ENCODE results near the gene SIKE1. TPM values are rescaled to one million over a fixed set of nuclear protein-coding genes. Genes with fewer than 3 reads are reported as not detected.
"Not testable (repeated sequence)": the region's sequence is repeated elsewhere in the genome, so short reads cannot be mapped to it uniquely, and the experiment has no call there.

Gene SIKE1
- total RNA-seq, 4 donors from 2014 or later = 47.5 to 57.4 (median 55.4) TPM

DNA sequence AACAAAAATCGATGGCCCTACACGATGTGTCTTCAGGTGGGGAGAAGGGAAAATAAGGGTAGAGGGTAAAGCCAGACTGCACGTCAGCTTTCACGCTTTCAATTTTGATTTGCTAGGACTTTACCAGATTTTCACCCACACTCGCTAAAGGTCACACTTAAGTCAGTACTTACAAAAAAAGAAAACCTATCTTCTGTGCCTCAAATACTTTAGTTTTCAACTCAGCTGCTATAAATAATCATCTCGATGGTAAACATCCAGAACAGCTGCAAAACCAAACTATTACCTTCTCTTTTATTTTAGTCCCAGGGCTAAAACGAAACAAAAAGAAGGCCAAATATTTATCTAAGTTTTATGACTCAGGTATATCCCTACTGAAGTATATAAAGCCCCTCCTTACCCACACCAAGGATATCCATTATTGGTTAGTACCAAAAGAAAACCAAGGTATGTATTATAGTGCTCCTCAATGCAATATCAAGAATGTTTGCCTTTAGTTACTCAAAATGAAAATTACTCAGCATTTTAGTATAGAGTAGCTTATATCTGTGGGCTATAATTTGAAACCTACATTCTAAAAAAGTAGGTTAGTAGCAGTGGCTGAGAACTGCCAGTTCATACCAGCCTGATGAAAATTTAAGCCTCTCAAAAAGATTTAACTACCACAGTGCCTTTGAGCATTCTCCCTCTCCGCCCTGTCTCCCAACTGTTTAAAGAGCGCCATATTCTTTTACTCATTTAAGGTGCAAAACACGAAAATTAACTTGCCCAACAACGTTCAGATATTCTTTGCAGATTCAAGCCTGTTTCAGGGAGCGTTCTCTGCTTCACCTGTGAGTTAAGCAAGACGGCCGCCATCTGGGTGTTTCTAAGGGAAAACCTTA lies 24.2 kb downstream of the SIKE1 start:
- 25 to 26% methylated on average over 14 of the region's 14 CpGs for WGBS, 2 donors
- no peak for DNase-seq (ENCODE audit: low spot score in 2 of 2)
- intact Hi-C loops (cut with DNase I; ENCODE audit: low total_unique reads) = no loop called here
- peak overlapping the region; percentile 100 for H3K4me3 ChIP-seq (ENCODE audit: low read depth, poor library complexity, severe bottlenecking)
- TF ChIP-seq, protein P1, sequence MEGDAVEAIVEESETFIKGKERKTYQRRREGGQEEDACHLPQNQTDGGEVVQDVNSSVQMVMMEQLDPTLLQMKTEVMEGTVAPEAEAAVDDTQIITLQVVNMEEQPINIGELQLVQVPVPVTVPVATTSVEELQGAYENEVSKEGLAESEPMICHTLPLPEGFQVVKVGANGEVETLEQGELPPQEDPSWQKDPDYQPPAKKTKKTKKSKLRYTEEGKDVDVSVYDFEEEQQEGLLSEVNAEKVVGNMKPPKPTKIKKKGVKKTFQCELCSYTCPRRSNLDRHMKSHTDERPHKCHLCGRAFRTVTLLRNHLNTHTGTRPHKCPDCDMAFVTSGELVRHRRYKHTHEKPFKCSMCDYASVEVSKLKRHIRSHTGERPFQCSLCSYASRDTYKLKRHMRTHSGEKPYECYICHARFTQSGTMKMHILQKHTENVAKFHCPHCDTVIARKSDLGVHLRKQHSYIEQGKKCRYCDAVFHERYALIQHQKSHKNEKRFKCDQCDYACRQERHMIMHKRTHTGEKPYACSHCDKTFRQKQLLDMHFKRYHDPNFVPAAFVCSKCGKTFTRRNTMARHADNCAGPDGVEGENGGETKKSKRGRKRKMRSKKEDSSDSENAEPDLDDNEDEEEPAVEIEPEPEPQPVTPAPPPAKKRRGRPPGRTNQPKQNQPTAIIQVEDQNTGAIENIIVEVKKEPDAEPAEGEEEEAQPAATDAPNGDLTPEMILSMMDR (IDR thresholded peaks at IDR 0.05) = no peak
- TF ChIP-seq POLR2A (IDR thresholded peaks at IDR 0.05) = no peak

DNA sequence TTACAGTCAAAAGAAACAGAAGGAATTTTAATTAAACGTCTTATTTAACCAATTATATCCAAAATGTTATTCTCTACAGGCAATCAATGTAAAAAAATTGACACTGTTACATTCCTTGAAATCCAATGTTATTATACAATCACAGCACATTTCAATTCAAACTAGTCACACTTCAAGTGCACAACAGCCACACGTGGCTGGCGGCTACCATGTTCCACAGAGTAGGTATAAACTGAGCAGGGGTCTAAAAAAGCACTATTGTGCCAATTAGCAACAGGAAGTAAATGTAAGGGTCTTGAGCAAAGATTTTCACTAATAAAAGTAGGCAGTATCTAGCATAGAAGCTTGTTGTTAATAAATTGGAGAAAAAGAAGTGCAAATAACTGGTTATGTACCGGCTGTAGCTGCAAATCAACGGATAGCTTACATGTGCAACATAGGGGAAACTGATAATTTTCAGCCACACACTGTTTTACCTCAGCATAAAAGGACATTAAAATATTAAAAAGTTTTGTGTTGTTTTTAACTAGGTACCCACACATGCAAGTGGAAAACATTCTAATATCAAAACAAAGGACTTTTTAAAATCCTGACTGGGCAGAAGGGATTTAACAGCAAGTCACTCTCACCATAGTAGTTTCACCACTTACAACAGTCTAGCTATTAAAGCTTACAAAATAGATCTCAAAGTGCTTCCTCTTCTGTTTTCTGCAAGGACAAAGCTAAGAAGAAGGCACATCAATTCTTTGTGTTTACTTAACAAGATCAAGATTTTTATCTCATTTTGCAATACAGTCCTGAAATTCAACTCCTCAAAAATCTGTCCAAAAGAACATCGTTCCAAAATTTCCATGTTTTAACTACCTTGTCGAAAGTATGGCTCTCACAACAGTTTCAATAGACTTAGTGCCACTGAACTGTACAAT lies 25.2 kb downstream of the SIKE1 start:
- no peak overlapping the region for H3K4me3 ChIP-seq (ENCODE audit: low read depth, poor library complexity, severe bottlenecking)
- DNase-seq (ENCODE audit: low spot score in 2 of 2) = no peak
- intact Hi-C loops (cut with DNase I; ENCODE audit: low total_unique reads) = no loop called here
- WGBS, 2 donors = 36 to 41% methylated on average over 7 of the region's 7 CpGs
- TF ChIP-seq, protein P1 (IDR thresholded peaks at IDR 0.05) = no peak
- TF ChIP-seq POLR2A (IDR thresholded peaks at IDR 0.05) = no peak

DNA sequence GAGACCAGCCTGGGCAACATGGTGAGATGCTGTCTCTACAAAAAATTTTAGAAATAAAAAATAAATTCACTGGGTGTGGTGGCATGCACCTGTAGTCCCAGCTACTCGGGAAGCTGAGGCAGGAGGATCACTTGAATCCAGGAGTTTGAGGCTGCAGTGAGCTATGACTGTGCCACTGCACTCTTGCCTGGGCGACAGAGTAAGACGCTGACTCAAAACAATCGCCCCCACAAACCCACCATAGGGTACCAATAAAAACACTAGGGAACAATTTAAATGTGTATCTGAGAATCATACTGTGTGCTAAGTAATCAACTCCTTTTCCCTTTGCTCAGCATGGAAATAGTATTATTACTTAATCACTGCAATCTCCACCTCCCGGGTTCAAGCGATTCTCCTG lies 26.8 kb downstream of the SIKE1 start:
- intact Hi-C loops (cut with DNase I; ENCODE audit: low total_unique reads); DNase-seq (ENCODE audit: low spot score in 2 of 2); H3K4me3 ChIP-seq (ENCODE audit: low read depth, poor library complexity, severe bottlenecking): not testable (repeated sequence)
- 87 to 89% methylated on average over 6 of the region's 6 CpGs for WGBS, 2 donors

DNA sequence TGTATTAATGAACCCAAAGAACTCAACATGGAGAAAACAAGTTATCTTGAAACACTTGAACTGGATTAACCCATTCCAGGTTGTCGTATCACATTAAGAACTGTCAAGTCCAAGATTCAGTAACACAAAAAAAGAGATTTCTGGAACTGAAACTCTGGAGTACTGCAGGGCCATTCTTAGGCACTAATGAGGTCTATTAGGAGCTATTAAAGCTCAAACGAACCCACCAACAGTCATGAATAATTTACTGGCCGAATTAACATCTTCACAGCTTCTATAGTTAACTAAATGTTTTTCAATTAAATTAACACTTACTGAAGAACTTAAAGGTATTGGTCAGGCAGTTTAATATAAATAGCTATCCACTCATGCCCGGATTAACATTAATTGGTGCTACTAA lies 27.3 kb downstream of the SIKE1 start:
- intact Hi-C loops (cut with DNase I; ENCODE audit: low total_unique reads) = no loop called here
- no peak for TF ChIP-seq POLR2A (IDR thresholded peaks at IDR 0.05)
- TF ChIP-seq, protein P1 (IDR thresholded peaks at IDR 0.05) = no peak
- no peak overlapping the region for H3K4me3 ChIP-seq (ENCODE audit: low read depth, poor library complexity, severe bottlenecking)
- DNase-seq (ENCODE audit: low spot score in 2 of 2) = no peak
- 68 to 71% methylated on average over 4 of the region's 4 CpGs for WGBS, 2 donors

DNA sequence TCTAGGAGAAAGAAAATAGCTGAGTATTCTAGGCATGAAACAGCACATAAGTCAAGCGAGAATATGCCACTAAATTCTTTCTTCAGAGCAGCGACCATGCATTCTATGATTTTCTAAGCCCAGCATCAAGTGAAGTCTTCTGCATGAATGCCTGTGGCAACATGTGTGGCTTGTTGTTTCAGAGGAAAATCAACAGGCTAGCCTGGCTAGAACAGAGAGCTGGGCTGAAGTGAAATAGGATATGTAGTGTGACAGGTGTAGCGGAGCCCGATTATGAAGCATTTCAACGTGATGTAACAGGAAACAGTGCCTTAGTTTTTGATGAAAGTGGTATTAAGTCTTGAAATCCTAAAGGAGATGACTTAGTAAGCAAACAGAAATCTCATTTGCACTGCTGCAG lies 29.7 kb downstream of the SIKE1 start:
- intact Hi-C loops (cut with DNase I; ENCODE audit: low total_unique reads) = no loop called here
- no peak overlapping the region for H3K4me3 ChIP-seq (ENCODE audit: low read depth, poor library complexity, severe bottlenecking)
- no peak for DNase-seq (ENCODE audit: low spot score in 2 of 2)
- 62 to 68% methylated on average over 5 of the region's 5 CpGs for WGBS, 2 donors
- no peak for TF ChIP-seq POLR2A (IDR thresholded peaks at IDR 0.05)
- TF ChIP-seq, protein P1 (IDR thresholded peaks at IDR 0.05) = no peak

DNA sequence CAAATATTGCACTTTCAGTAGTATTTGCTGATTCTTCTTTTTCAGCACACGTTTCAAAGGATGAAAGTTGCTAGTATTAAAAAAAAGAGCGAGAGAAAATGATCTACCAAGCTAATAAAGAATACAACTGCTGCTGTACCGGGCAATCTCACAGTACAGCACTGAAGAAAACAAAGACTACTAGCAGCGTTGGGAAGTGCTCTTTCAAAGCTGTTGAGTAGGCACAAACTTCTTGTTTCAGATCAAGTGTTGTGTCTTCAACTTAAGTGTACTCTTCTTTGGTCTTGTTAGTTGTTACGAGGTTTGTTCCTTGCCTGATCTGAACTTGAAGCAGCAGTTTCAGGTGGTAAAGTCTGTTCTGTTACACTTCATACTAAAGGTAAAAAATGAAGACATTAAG lies 30.6 kb downstream of the SIKE1 start:
- no peak for DNase-seq (ENCODE audit: low spot score in 2 of 2)
- no peak overlapping the region for H3K4me3 ChIP-seq (ENCODE audit: low read depth, poor library complexity, severe bottlenecking)
- 76 to 80% methylated on average over 5 of the region's 5 CpGs for WGBS, 2 donors
- intact Hi-C loops (cut with DNase I; ENCODE audit: low total_unique reads) = no loop called here
- TF ChIP-seq, protein P1 (IDR thresholded peaks at IDR 0.05) = no peak
- TF ChIP-seq POLR2A (IDR thresholded peaks at IDR 0.05) = no peak
